ENCODE results near the gene PPP1R26.
"Not testable (repeated sequence)": the region's sequence is repeated elsewhere in the genome, so short reads cannot be mapped to it uniquely, and the experiment has no call there.

The PPP1R26 gene

DNA sequence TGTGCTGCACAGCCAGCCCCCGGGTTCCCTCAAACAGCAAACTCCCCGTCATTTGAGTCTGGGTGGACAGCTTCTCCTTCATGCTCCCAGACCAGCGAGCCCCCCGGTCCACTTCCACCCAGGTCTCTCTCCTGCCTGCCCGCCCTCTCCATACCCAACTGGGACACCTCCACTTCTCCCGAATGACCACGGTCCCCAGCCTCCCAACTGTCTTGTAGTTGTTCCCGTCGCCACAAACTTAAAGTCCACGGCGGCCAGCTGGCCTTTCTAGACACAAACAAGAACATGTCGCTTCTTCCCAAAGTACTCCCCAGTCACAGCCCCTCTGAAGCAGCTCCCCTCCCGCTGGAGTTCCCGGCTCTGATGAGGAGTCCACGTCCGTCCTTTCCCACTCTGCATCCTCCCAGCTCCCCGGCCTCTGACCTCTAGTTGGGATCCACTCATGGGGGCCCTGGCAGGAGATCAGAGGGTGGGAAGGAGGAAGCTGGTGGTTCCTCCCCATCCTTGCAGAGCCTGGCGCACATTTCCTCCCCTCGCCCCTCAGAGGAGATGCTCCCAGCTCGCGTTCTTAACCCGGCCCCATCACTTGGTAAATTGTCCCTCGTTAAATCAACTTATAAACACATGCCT is 24.1 kb upstream of the PPP1R26 start:
- no peak for DNase-seq (ENCODE audit: low read depth)
- TF ChIP-seq, protein P1, sequence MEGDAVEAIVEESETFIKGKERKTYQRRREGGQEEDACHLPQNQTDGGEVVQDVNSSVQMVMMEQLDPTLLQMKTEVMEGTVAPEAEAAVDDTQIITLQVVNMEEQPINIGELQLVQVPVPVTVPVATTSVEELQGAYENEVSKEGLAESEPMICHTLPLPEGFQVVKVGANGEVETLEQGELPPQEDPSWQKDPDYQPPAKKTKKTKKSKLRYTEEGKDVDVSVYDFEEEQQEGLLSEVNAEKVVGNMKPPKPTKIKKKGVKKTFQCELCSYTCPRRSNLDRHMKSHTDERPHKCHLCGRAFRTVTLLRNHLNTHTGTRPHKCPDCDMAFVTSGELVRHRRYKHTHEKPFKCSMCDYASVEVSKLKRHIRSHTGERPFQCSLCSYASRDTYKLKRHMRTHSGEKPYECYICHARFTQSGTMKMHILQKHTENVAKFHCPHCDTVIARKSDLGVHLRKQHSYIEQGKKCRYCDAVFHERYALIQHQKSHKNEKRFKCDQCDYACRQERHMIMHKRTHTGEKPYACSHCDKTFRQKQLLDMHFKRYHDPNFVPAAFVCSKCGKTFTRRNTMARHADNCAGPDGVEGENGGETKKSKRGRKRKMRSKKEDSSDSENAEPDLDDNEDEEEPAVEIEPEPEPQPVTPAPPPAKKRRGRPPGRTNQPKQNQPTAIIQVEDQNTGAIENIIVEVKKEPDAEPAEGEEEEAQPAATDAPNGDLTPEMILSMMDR (IDR thresholded peaks at IDR 0.05; ENCODE audit: insufficient read depth, low read depth, low read length, missing control alignments), result no peak
- no peak overlapping the region for H3K4me3 ChIP-seq (ENCODE audit: low read depth, low read length)

DNA sequence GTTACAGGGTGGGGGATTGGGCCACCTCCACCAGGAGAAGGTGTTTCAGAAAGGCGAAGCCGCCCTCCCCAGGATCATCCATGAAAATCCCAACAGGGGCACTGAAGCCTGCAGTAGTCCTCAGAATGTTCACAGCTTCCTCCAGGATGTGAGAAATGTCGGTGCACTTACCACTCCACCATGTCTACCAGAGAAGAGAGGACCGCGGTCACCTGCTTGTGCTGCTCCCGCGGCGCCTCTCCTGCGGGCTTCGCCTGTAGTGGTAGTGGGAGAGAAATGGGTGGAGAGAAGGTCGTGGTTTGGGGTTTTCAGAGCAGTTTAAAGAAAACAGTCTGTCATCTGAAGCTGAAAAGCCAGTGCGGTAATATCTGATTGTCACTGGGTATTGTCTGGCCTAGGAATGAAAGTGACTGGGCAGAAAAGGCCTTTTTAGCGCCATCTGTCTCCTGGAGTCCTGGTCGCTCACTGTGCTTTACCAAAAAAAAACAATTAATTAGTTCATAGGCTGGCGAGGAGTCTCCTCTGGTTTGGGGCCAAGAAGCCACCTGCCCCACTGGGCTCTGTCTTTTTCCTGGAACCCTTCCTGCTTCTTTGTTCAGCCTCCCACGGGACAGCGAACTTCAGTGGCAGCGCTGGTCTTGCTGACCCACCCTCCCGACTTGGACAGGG is 23.0 kb upstream of the PPP1R26 start:
- no peak overlapping the region for H3K4me3 ChIP-seq (ENCODE audit: low read depth, low read length)

DNA sequence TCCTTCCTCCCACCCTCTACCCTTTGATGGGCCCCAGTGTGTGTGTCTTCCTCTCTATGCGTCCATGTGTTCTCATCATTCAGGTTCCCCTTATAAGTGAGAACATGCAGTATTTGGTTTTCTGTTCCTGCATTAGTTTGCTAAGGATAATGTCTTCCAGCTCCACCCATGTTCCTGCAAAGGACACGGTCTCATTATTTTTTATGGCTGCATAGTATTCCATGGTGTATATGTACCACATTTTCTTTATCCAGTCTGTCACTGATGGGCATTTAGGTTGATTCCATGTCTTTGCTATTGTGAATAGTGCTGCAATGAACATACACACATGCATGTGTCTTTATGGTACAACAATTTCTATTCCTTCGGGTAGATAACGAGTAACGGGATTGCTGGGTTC is 21.1 kb upstream of the PPP1R26 start:
- H3K4me3 ChIP-seq (ENCODE audit: low read depth, low read length); DNase-seq (ENCODE audit: low read depth): not testable (repeated sequence)

More for the DNA sequence above, 23.0 kb upstream of the PPP1R26 start:
- TF ChIP-seq, protein P1 (IDR thresholded peaks at IDR 0.05; ENCODE audit: insufficient read depth, low read depth, low read length, missing control alignments), result no peak
- no peak for DNase-seq (ENCODE audit: low read depth)

DNA sequence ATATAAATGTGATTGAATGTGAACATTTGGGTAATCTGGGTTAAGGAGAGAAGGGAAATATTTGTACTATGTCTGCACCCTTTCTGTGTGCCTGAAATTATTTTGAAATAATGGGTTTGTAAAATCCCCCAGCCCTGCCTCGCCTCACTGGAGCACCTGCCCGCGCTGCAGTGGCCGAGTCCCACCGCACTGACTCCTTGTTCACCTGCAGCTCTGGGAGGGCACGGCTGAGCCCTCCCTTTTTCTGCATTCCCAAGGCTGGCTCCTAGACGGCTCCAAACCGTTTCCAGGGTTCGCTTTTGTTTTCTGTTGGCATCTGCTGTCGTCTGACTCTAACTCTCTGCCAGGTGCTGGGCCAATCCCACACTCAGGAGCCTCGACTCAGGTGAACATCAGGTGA is 17.6 kb upstream of the PPP1R26 start:
- H3K4me3 ChIP-seq (ENCODE audit: low read depth, low read length), result no peak overlapping the region
- TF ChIP-seq, protein P1 (IDR thresholded peaks at IDR 0.05; ENCODE audit: insufficient read depth, low read depth, low read length, missing control alignments), result no peak
- DNase-seq (ENCODE audit: low read depth), result no peak

DNA sequence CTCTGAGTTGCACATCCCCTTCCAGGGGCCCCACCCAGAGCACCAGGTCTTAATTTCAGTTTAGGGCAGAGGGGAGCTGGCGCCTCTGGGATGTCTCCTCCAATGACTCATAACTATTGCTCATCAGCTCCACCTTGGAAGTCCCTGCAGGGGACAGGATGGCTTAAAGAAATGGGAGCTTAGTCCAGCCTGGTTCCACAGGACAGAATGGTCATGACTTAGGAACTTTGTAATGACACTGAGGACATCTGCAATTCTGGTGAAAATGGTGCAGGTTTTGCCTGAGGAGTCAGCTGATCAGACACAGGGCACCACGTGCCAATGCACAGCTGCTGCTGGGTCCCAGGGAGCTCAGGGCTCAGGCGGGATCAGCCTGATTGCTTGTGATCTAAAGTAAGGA is 16.4 kb upstream of the PPP1R26 start:
- TF ChIP-seq, protein P1 (IDR thresholded peaks at IDR 0.05; ENCODE audit: insufficient read depth, low read depth, low read length, missing control alignments), result no peak
- H3K4me3 ChIP-seq (ENCODE audit: low read depth, low read length), result no peak overlapping the region
- no peak for DNase-seq (ENCODE audit: low read depth)

DNA sequence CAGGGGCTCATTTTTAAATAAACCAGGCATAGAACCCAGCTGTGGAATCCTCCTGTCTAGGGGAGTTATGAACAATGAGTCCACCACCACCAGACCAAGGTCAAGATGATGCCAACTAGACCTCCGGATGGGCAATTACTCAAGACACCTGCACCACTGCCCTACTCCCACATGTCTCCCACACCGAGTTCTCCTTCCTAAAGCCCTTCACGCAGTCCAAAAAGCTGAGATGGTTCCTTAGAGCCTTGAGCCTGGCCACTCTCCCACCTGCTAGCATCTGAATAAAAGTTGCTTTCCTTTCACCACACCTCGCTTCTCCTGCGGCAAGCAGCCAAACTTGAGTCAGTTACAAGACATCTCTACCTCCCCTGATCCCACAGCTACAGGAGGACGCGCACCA is 15.4 kb upstream of the PPP1R26 start:
- DNase-seq (ENCODE audit: low read depth), result no peak
- TF ChIP-seq, protein P1 (IDR thresholded peaks at IDR 0.05; ENCODE audit: insufficient read depth, low read depth, low read length, missing control alignments), result no peak
- no peak overlapping the region for H3K4me3 ChIP-seq (ENCODE audit: low read depth, low read length)

DNA sequence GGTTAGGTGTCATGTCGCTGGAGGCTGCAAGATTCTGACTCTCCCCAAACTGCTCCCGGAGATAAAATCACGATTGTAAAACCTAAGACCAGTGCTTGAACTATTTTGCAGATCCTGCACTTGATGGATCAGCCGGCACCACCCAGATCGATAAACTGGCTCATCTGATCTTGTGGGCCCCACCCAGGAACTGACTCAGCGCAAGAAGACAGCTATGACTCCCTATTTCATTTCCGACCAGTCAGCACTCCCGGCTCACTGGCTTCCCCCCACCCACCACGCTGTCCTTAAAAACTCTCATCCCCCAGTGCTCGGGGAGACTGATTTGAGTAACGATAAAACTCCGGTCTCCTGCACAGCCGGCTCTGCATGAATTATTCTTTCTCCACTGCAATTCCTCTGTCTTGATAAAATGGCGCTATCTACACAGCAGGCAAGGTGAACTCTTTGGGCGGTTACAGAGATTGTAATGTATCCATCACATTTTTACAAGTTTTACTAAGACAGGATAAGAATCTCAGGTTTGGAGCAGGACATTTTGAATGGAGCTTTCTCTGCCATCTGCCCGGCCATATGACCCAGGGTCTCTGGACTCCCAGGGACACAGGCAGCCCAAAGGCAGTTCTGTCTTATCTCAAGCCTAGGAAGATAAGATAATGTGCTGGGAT is 10.6 kb upstream of the PPP1R26 start:
- TF ChIP-seq, protein P1 (IDR thresholded peaks at IDR 0.05; ENCODE audit: insufficient read depth, low read depth, low read length, missing control alignments), result no peak
- DNase-seq (ENCODE audit: low read depth), result peak; percentile 30
- no peak overlapping the region for H3K4me3 ChIP-seq (ENCODE audit: low read depth, low read length)
